ENCODE measurements around the gene SUFU. TPM values are rescaled to one million over a fixed set of nuclear protein-coding genes. Genes with fewer than 3 reads are reported as not detected.

Gene SUFU
- total RNA-seq, 2 donors from 2014 or later, result 3.1 to 6.6 TPM

DNA sequence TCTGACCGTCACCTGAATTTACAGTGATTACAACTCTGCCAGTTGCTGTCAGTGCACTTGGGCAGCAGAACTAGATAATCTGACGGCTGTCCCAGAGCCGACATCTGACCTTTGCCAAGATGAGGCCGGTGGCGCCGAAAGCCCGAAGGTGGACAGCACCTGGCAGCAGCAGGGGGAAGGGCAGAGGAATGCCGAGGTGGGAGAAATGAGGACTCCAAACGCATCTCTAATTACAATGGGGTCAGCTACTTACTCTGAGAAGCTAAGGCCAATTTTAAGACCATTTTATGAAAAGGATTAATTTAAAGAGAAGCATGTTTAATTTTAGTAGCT lies 174.3 kb downstream of the SUFU start:
- no peak for DNase-seq
- peaks cover 35% of the 10 kb centered on the region for H3K4me1 ChIP-seq
- WGBS, 2 donors, result 36 to 39% methylated on average over 9 of the region's 9 CpGs
- TF ChIP-seq POLR2A (IDR thresholded peaks at IDR 0.05), result no peak
- TF ChIP-seq, protein P1, sequence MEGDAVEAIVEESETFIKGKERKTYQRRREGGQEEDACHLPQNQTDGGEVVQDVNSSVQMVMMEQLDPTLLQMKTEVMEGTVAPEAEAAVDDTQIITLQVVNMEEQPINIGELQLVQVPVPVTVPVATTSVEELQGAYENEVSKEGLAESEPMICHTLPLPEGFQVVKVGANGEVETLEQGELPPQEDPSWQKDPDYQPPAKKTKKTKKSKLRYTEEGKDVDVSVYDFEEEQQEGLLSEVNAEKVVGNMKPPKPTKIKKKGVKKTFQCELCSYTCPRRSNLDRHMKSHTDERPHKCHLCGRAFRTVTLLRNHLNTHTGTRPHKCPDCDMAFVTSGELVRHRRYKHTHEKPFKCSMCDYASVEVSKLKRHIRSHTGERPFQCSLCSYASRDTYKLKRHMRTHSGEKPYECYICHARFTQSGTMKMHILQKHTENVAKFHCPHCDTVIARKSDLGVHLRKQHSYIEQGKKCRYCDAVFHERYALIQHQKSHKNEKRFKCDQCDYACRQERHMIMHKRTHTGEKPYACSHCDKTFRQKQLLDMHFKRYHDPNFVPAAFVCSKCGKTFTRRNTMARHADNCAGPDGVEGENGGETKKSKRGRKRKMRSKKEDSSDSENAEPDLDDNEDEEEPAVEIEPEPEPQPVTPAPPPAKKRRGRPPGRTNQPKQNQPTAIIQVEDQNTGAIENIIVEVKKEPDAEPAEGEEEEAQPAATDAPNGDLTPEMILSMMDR (IDR thresholded peaks at IDR 0.05), result no peak
- H3K9me3 ChIP-seq, result no peaks in the 10 kb centered on the region
- H3K27me3 ChIP-seq, result no peaks in the 10 kb centered on the region
- H3K4me3 ChIP-seq, result no peak overlapping the region
- H3K27ac ChIP-seq, result peak overlapping the region in 1 of 4 donors; percentile 61
- H3K36me3 ChIP-seq (replicated peaks in 1 of 2; ENCODE audit: insufficient read depth in 1 of 2, low read depth in 2 of 2), result no peaks in the 10 kb centered on the region
- intact Hi-C loops (cut with DNase I), result no loop called here
- ATAC-seq, result no peak

DNA sequence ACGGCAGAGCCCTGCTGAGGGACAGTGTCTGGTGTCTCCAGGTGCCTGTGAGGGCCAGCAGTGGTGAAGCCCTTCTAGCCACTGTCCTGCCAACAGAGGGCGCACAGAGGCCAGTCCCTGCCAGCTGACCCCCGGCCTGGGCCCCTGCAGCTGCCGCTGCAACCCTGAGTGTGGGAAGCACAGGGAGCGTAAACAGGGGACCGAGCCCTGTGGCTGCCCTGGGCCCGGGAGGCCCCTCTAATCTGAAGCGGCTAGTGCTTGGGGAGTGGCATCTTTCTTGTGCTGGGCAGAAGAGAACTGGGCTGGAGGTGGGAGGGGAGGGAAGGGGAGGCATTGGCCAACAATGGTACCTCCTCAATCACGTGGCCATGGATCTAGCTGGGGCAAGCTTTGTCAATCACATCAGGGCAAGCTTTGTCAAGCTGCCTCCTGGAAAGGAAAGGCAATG lies 175.1 kb downstream of the SUFU start:
- ATAC-seq (peak; percentile 84), DNase-seq (peak; percentile 78 to 86 (median 81))
- H3K36me3 ChIP-seq (replicated peaks in 1 of 2; ENCODE audit: insufficient read depth in 1 of 2, low read depth in 2 of 2), result no peaks in the 10 kb centered on the region
- H3K27me3 ChIP-seq, result no peaks in the 10 kb centered on the region
- peak overlapping the region in 3 of 4 donors; percentile 19 to 65 (median 50) for H3K27ac ChIP-seq
- no peak for TF ChIP-seq POLR2A (IDR thresholded peaks at IDR 0.05)
- TF ChIP-seq, protein P1 (IDR thresholded peaks at IDR 0.05), result peak; percentile 54 to 78 (median 68)
- intact Hi-C loops (cut with DNase I), result no loop called here
- H3K4me3 ChIP-seq, result no peak overlapping the region
- H3K4me1 ChIP-seq, result peaks cover 35% of the 10 kb centered on the region
- H3K9me3 ChIP-seq, result no peaks in the 10 kb centered on the region
- WGBS, 2 donors, result 0 to 6% methylated on average over 1 to 5 of the region's 9 CpGs

DNA sequence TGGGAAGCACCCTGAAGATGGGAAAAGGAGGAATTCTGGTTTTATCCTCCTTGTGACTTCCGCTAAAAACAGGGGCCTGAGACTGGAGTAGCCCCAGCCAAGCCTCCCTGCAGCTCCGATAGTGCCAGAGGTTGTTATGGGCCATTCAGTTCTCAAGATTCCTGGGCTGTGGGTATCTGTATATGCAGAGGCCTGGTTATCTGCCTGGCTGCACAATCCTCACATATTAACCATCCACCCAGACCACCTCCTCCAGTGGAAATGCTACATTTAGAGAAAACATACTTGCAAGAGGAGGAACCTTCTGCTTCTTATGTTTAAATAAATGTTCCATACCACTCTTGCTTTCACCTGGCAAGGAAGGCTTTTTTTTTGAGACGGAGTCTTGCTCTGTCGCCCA lies 175.8 kb downstream of the SUFU start:
- peaks cover 35% of the 10 kb centered on the region for H3K4me1 ChIP-seq
- ATAC-seq (no peak), DNase-seq (no peak)
- H3K27ac ChIP-seq, result no peak overlapping the region
- WGBS, 2 donors, result 97% methylated on average over 4 of the region's 4 CpGs
- H3K4me3 ChIP-seq, result no peak overlapping the region
- H3K36me3 ChIP-seq (replicated peaks in 1 of 2; ENCODE audit: insufficient read depth in 1 of 2, low read depth in 2 of 2), result no peaks in the 10 kb centered on the region
- intact Hi-C loops (cut with DNase I), result no loop called here
- no peaks in the 10 kb centered on the region for H3K9me3 ChIP-seq
- no peak for TF ChIP-seq POLR2A (IDR thresholded peaks at IDR 0.05)
- TF ChIP-seq, protein P1 (IDR thresholded peaks at IDR 0.05), result no peak
- H3K27me3 ChIP-seq, result no peaks in the 10 kb centered on the region

DNA sequence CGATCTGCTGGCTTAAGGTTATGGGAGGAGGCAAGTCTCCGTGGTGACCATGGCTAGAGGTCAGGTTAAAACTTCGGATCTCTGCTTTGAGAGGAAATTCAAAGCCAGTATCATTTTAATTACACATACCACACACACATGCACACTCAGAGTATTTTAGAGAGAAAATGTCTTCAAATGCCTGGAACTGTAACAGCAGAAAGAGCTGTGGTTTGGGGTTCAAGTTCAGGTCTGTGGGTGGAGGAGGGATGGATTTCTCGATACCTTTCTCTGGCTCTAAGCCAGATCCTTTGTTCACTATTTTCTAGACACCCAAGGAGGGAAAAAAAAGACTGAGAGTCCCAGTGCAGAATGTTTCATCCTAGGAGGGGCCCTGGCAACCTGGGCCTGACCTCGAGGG lies 177.9 kb downstream of the SUFU start:
- Histone ChIP-seq H3K36me3 (replicated peaks in 1 of 2; ENCODE audit: insufficient read depth in 1 of 2, low read depth in 2 of 2) (peaks cover 0 to 2% of the 10 kb centered on the region in 2 donors), H3K9me3 (no peaks in the 10 kb centered on the region), H3K4me1 (peaks cover 25% of the 10 kb centered on the region), H3K27ac (no peak overlapping the region), H3K4me3 (no peak overlapping the region), H3K27me3 (no peaks in the 10 kb centered on the region)
- no peak for DNase-seq
- no peak for ATAC-seq
- 78 to 83% methylated on average over 5 of the region's 5 CpGs for WGBS, 2 donors
- intact Hi-C loops (cut with DNase I), result no loop called here
- no peak for TF ChIP-seq POLR2A (IDR thresholded peaks at IDR 0.05)
- TF ChIP-seq, protein P1 (IDR thresholded peaks at IDR 0.05), result no peak

- 93 to 94% methylated on average over 7 of the region's 7 CpGs for WGBS, 2 donors
- Histone ChIP-seq H3K36me3 (replicated peaks in 1 of 2; ENCODE audit: insufficient read depth in 1 of 2, low read depth in 2 of 2) (peaks cover 0 to 2% of the 10 kb centered on the region in 2 donors), H3K4me1 (peaks cover 19% of the 10 kb centered on the region), H3K27ac (no peak overlapping the region), H3K27me3 (no peaks in the 10 kb centered on the region), H3K9me3 (no peaks in the 10 kb centered on the region), H3K4me3 (no peak overlapping the region)
- intact Hi-C loops (cut with DNase I), result no loop called here
- DNase-seq (no peak), ATAC-seq (no peak)
- TF ChIP-seq, protein P1 (IDR thresholded peaks at IDR 0.05), result no peak
- no peak for TF ChIP-seq POLR2A (IDR thresholded peaks at IDR 0.05)
Measured at GRCh38 chr10:102682416-102682815, 178.6 kb downstream of the SUFU start.
